Erythroblast (primary cell): Measurements from ENCODE around the gene UCHL3.

Experiments used
- GATA1 ChIP-seq: IDR thresholded peaks from 2 replicates; pipeline ENCODE4 v1.6.1; 2011; ENCODE audit warnings: low read depth, mild to moderate bottlenecking, control low read depth, low read length, moderate library complexity
- POLR2A ChIP-seq: IDR thresholded peaks from 2 replicates; pipeline ENCODE4 v1.6.1; 2011; ENCODE audit warnings: mild to moderate bottlenecking, low read length

DNA sequence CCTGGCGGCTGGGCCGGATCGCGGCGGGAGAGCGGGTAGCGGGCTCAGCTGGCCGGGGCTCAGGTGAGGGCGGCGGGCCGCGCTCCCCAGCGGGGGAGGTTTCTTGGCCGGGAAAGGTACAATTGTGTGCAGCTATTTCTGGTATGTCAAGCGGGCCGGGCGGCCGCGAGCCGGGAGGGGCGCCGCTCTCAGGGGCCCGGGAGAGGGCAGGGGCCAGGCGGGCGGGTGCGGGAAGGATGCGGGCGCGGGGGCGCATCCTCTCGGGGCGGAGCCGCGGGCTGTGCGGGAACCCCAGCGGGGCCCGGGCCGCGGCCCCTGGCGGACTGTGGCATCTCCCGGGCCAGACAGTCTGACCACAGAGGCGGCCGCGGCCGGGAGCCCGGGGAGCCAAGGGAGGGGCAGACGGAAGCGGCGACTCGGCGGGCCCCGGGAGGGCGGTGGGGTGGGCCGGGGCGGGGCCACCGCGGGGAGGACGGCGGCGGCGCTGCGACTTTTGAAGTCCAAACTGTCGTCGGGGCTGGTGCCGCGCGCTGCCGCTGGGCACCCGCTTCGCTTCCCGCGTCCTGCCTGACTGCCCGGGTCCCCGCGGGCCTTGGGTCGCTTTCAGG, 86.3 kb downstream of the UCHL3 start, which contains the start of gene LMO7:
- TF ChIP-seq POLR2A = no peak
- TF ChIP-seq GATA1 = no peak
